HPDE6-E6E7 (cell line): ENCODE measurements around the gene HMX1.

Source experiments
- DNase-seq: peaks from one replicate; pipeline ENCODE4 v3.0.0; 2011; ENCODE audit warnings: missing footprints; ENCODE audit errors: extremely low spot score

Gene HMX1

DNA sequence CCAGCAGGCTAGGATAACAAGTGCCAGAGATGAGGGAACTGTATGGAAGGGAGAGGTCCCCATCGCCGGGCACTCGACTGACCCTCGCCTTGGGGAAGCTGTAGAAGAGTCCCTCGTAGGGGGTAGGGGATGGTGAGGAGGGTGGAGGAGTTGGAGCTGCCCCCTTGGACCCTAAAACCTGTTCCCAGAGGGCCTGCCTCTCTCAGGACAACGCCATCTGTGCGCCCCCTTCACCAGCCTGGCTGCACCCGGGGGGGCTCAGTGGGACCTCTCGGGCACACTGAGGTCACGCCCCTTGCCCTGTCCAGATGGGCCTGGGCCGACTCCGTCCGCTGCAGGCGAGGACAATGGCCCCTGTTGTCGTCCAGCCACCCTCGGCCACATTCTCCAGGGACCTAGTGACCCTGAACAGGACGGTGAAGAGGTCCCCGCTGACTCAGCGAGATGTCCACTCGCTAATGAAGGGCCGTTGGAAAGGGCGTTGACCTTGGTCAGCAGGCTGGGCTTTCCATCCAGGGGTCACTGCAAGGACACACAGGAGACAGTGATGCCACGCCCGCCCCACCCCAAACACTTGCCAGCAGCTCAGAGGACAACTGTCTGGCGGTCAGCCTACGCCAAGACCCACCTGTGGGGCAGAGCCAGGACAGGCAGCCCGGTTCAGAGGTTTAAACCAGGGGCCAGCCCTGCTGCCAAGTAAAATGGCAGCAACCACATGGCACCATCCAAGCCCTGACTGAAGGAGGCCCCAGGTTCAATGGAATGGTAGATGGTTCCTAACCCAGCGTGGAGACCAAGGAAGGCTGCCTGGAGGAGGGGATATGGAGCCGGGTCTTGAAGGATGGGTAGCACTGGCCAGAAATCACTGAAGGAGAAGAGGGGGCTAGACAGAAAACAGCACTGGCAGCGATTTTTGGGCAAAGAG lies 51.2 kb downstream of the HMX1 start:
- DNase-seq = no peak

DNA sequence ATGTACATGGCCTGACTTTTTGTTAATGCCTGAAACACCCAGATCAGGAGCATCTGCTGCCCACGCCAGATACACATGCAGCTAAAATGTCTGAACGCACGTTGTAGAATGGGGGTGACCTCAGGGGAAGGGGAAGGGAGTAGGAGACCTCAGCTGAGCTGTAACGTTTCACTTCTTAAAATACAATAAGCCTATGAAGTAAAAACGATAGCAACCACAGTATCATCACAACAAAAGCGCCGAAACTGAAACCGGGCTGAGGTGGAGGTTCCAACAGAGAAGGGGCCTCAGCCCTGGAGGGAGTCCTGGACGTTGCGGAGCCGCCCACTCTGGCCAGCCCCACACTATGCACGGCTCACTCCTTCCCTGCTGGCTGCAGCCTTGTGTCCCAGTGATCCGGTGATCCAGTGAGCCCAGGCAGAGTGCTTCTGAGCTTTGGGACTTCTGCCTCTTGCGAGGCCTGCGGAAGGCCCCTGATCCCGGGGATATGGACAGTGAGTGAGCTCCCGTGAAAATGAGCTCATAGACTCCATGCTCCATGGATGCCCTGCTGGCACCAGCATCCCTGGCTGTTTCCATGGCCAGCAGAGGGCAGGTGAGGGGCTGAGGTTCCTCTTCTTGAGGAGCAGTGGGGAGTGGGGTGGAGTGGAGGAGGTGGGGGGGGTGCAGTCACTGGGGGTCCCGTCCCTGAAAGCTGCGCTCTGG lies 52.0 kb downstream of the HMX1 start:
- DNase-seq = no peak

- DNase-seq = no peak
These were observed 52.6 kb downstream of the HMX1 start for GRCh38 chr4:8819019-8819418.

- no peak for DNase-seq
These were observed 53.4 kb downstream of the HMX1 start for GRCh38 chr4:8818063-8818881.

- no peak for DNase-seq
These were observed 53.9 kb downstream of the HMX1 start for GRCh38 chr4:8817813-8818062.

GRCh38 chr4:8817096-8817812 lies 54.4 kb downstream of the HMX1 start:
- DNase-seq = no peak
